Right lobe of liver (tissue), 4 donors: ENCODE data around the gene HIF3A.

ENCODE experiments used
- CTCF ChIP-seq, 4 donors: fragments of 200-600 bp in 3 of 4; fragments of 450-650 bp in 1 of 4; IDR thresholded peaks; one replicate each; pipeline versions ENCODE4 v1.5.1 to v1.8.0; 2016 to 2022; ENCODE audit warnings: antibody characterized with exemption in 4 of 4, mild to moderate bottlenecking in 2 of 4
- POLR2A ChIP-seq: fragments of 450-650 bp; IDR thresholded peaks from one replicate; pipeline ENCODE4 v1.6.1; 2017; ENCODE audit warnings: antibody characterized with exemption, mild to moderate bottlenecking
- donor health status: DM: no; HTN: no; CAD: no.
- donor health status: DM: no; HTN: no; CAD: no.
- donor health status: DM: no; HTN: yes; CAD: no.

DNA sequence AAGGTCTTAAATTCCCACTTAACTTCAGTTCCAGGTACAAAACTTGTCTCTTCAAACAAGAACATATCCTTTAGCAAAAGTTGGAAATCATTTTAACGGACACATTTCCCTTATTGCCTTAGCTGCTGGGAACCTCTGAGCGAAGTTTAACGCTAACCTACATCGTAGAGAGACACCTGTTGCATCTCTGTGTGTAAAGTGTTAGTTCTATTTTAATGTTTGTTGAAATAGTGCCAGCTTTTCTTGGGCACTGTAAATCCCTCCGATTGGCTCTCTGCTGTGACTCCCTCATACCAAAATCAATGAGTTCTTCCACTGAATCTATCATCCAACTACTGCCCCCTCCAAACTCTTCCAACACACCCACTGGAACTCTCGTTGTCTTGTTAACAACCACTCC is 2.3 kb upstream of the HIF3A start:
- TF ChIP-seq CTCF (IDR thresholded peaks at IDR 0.05) (no peak), POLR2A (no peak)
